MM.1S (cell line): ENCODE measurements around the gene SDHC.

Source experiments
- DNase-seq: peaks from one replicate; pipeline ENCODE4 v3.0.0-alpha.2; 2015
- H2AFZ ChIP-seq: fragments of 300-600 bp; sonication (generic); 2 replicates; pipeline ENCODE4 v1.6.0; 2016; ENCODE audit warnings: antibody characterized with exemption, low read length
- H3F3A ChIP-seq: fragments of 300-600 bp; sonication (generic); 2 replicates; pipeline ENCODE4 v1.6.1; 2016; ENCODE audit warnings: mild to moderate bottlenecking, antibody characterized with exemption, low read length, moderate library complexity, mixed read lengths; ENCODE audit not compliant: insufficient read depth
- H3K27ac ChIP-seq: fragments of 300-600 bp; sonication (generic); 2 replicates; pipeline ENCODE4 v1.5.1; 2016; ENCODE audit warnings: mild to moderate bottlenecking, low read length
- H3K27me3 ChIP-seq: fragments of 300-600 bp; sonication (generic); replicated peaks from 2 replicates; pipeline ENCODE4 v1.6.0; 2016; ENCODE audit warnings: low read length; ENCODE audit not compliant: insufficient read depth
- H3K36me3 ChIP-seq: fragments of 300-600 bp; sonication (generic); replicated peaks from 2 replicates; pipeline ENCODE4 v1.6.1; 2016; ENCODE audit warnings: mild to moderate bottlenecking, low read length, mixed read lengths; ENCODE audit not compliant: insufficient read depth
- H3K4me1 ChIP-seq: fragments of 300-600 bp; sonication (generic); 2 replicates; pipeline ENCODE4 v1.6.1; 2016; ENCODE audit warnings: low read length, mixed read lengths
- H3K4me2 ChIP-seq: fragments of 300-600 bp; sonication (generic); 2 replicates; pipeline ENCODE4 v1.6.0; 2016; ENCODE audit warnings: low read depth, low read length
- H3K4me3 ChIP-seq: fragments of 300-600 bp; sonication (generic); 2 replicates; pipeline ENCODE4 v1.5.1; 2016; ENCODE audit warnings: low read length, mixed read lengths
- H3K79me2 ChIP-seq: fragments of 300-600 bp; sonication (generic); 2 replicates; pipeline ENCODE4 v1.6.1; 2016; ENCODE audit warnings: mixed run types, low read length, mixed read lengths
- H3K9ac ChIP-seq: fragments of 300-600 bp; sonication (generic); 2 replicates; pipeline ENCODE4 v1.6.1; 2016; ENCODE audit warnings: low read length, mixed read lengths
- H3K9me2 ChIP-seq: fragments of 300-600 bp; sonication (generic); replicated peaks from 2 replicates; pipeline ENCODE4 v1.6.1; 2016; ENCODE audit warnings: mild to moderate bottlenecking, low read length, mixed read lengths; ENCODE audit not compliant: insufficient read depth
- H3K9me3 ChIP-seq: fragments of 300-600 bp; sonication (generic); replicated peaks from 2 replicates; pipeline ENCODE4 v1.6.1; 2016; ENCODE audit warnings: mild to moderate bottlenecking, low read length, mixed read lengths; ENCODE audit not compliant: insufficient read depth
- H4K20me1 ChIP-seq: fragments of 300-600 bp; sonication (generic); 2 replicates; pipeline ENCODE4 v1.6.1; 2016; ENCODE audit warnings: mild to moderate bottlenecking, low read length, moderate library complexity, mixed read lengths; ENCODE audit not compliant: insufficient read depth
- EZH2 ChIP-seq: fragments of 300-600 bp; sonication (generic); optimal IDR thresholded peaks from 2 replicates; pipeline ENCODE3; 2017; ENCODE audit warnings: low read depth, mild to moderate bottlenecking, antibody characterized with exemption, low read length, mixed read lengths
- EZH2phosphoT487 ChIP-seq: fragments of 300-600 bp; sonication (generic); IDR thresholded peaks from 2 replicates; pipeline ENCODE4 v1.6.1; 2018; ENCODE audit warnings: antibody characterized with exemption, low read length
- TF ChIP-seq, protein P1 (sequence below): fragments of 300-600 bp; sonication (generic); IDR thresholded peaks from 2 replicates; pipeline ENCODE4 v1.5.1; 2016; ENCODE audit warnings: antibody characterized with exemption, low read length, mixed read lengths

SDHC gene

DNA sequence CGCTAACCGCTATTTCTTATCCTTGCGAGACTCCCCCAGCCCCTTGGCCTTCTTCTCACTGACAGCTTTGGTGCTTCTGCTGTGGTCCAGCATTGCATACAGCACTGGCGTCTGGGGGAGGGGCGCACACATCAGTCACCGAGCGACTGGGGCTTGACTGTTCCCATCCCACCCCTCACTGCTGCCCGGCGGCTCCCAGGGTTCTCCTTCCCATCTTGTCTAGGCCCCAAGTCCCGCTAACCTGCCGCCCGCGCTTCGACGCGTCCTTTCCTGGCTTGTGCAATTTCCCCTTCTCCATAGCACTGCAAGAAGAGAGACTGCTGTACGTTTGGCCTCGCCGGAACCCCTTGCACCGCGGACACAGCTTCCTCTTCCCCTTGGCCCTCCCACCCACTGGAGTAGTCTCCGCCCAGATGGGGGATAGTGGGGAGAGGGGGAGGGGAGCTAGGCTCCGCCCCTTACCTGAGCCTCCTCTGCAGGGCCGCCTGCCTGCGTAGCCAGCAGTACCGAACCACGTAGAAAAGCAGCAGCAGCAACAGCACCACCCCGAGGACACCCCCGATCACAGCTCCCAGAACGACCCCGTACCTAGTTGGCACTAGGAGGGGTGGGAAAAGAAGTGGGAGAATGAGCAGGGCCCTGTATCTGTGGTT is 8.2 kb upstream of the SDHC start:
- H3K9me2 ChIP-seq, result no peaks in the 10 kb centered on the region
- peak overlapping the region; percentile 71 for H2AFZ ChIP-seq
- H3F3A ChIP-seq, result no peaks in the 10 kb centered on the region
- no peak overlapping the region for H3K27ac ChIP-seq
- TF ChIP-seq EZH2phosphoT487 (no peak), EZH2 (no peak)
- TF ChIP-seq, protein P1, sequence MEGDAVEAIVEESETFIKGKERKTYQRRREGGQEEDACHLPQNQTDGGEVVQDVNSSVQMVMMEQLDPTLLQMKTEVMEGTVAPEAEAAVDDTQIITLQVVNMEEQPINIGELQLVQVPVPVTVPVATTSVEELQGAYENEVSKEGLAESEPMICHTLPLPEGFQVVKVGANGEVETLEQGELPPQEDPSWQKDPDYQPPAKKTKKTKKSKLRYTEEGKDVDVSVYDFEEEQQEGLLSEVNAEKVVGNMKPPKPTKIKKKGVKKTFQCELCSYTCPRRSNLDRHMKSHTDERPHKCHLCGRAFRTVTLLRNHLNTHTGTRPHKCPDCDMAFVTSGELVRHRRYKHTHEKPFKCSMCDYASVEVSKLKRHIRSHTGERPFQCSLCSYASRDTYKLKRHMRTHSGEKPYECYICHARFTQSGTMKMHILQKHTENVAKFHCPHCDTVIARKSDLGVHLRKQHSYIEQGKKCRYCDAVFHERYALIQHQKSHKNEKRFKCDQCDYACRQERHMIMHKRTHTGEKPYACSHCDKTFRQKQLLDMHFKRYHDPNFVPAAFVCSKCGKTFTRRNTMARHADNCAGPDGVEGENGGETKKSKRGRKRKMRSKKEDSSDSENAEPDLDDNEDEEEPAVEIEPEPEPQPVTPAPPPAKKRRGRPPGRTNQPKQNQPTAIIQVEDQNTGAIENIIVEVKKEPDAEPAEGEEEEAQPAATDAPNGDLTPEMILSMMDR, result peak; percentile 55
- H3K4me1 ChIP-seq, result 0 out of 2 replicates have a peak, but pooled peaks cover 3% of the 10 kb centered on the region
- H3K4me2 ChIP-seq, result peak overlapping the region; percentile 44
- H3K79me2 ChIP-seq, result 0 out of 2 replicates have a peak, but pooled peaks cover 3% of the 10 kb centered on the region
- peak; percentile 77 for DNase-seq
- no peaks in the 10 kb centered on the region for H3K9me3 ChIP-seq
- H4K20me1 ChIP-seq, result no peaks in the 10 kb centered on the region
- H3K4me3 ChIP-seq, result peak overlapping the region; percentile 60
- peak overlapping the region; percentile 23; the same call in 1 of the 2 replicates for H3K9ac ChIP-seq
- H3K36me3 ChIP-seq, result no peaks in the 10 kb centered on the region
- H3K27me3 ChIP-seq, result no peaks in the 10 kb centered on the region

DNA sequence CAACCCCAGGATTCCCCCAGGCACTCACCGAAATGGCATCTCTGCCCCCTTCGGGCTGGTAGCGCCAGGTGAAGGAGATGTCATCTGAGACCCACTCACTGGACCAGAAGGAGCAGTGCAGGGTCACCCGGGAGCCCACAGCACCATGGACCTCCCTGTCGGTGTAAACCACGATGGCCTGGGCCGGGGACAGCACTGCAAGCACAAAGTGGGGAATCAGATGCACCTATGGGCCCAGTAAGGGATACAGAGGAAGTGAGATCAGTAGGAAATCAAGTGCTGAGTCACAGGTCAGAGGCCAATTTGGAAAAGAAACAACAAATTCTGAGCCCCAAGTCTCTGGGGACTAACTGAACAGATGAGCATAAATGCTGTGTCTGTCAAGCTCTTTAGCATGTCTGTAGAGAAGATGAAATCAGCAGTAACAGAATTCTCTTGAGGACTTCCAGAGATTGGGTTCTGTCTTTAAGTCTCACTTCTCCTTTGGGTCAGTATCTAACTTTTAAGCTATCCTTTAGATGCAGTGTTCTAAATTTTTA is 6.9 kb upstream of the SDHC start:
- H3K4me2 ChIP-seq, result no peak overlapping the region
- H3K9me3 ChIP-seq, result no peaks in the 10 kb centered on the region
- no peaks in the 10 kb centered on the region for H3K27me3 ChIP-seq
- no peak overlapping the region for H3K27ac ChIP-seq
- no peak overlapping the region for H3K4me3 ChIP-seq
- no peaks in the 10 kb centered on the region for H3F3A ChIP-seq
- H3K36me3 ChIP-seq, result no peaks in the 10 kb centered on the region
- no peaks in the 10 kb centered on the region for H4K20me1 ChIP-seq
- DNase-seq, result no peak
- H3K9ac ChIP-seq, result no peak overlapping the region
- no peaks in the 10 kb centered on the region for H3K9me2 ChIP-seq
- H2AFZ ChIP-seq, result peak overlapping the region; percentile 1
- 0 out of 2 replicates have a peak, but pooled peaks cover 3% of the 10 kb centered on the region for H3K79me2 ChIP-seq
- TF ChIP-seq, protein P1, result no peak
- TF ChIP-seq EZH2 (no peak), EZH2phosphoT487 (no peak)
- 0 out of 2 replicates have a peak, but pooled peaks cover 3% of the 10 kb centered on the region for H3K4me1 ChIP-seq

DNA sequence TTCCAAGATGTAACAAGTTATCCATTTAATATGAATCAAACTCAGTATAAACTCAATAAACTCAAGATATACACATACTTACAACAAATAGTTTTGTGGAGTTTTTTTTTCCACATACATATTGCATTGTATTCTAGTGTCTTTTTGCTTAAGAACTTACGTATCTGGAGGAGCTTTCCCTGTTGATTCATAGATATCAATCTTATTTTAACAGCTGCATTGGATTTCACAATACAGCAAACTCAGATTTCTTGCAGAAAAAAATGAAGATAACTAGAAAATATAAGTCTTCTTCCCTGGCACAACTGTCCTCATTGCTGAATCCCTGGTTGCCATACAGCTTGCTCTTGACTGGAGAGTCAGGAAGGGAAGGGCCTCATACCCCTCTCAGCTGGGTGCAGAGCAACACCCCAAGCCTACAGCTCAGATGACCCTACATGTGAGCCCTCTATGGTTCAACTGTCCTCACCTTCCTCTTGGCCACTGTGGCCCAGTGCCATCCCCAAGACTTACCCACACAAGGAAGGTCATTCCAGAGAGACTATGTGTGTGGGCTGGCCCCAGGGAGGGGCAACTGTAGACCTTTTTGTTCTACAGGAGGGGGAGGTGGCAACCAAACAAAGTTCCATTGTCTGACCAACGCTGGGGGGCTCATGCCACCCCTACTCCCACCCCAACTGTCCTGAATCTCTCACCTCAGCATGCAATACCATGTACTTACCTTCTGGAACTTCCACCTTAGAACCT is 6.1 kb upstream of the SDHC start:
- Histone ChIP-seq H3K27me3 (no peaks in the 10 kb centered on the region), H3K27ac (no peak overlapping the region), H2AFZ (no peak overlapping the region), H3K79me2 (0 out of 2 replicates have a peak, but pooled peaks cover 3% of the 10 kb centered on the region), H3K9me3 (no peaks in the 10 kb centered on the region), H3K9me2 (no peaks in the 10 kb centered on the region), H3F3A (no peaks in the 10 kb centered on the region), H3K36me3 (no peaks in the 10 kb centered on the region), H3K9ac (no peak overlapping the region), H4K20me1 (no peaks in the 10 kb centered on the region), H3K4me1 (0 out of 2 replicates have a peak, but pooled peaks cover 3% of the 10 kb centered on the region), H3K4me2 (no peak overlapping the region), H3K4me3 (no peak overlapping the region)
- TF ChIP-seq, protein P1, result no peak
- TF ChIP-seq EZH2 (no peak), EZH2phosphoT487 (no peak)
- DNase-seq, result no peak
